ENCODE measurements around the gene ADGRL1. TPM values are rescaled to one million over a fixed set of nuclear protein-coding genes. Genes with fewer than 3 reads are reported as not detected.

ADGRL1 gene
- total and polyA plus RNA-seq, 2 donors: 18.0 to 23.6 TPM

- H3K27ac ChIP-seq (ENCODE audit: low read depth): no peak overlapping the region
- no peak overlapping the region for H3K4me3 ChIP-seq (ENCODE audit: low read depth, low read length)
- 89% methylated on average over 12 of the region's 12 CpGs for WGBS
- DNase-seq (ENCODE audit: extremely low spot score): no peak
- no peaks in the 10 kb centered on the region for H3K36me3 ChIP-seq (ENCODE audit: insufficient read depth)
- H3K4me1 ChIP-seq (ENCODE audit: insufficient read depth): no peaks in the 10 kb centered on the region
Observed at GRCh38 chr19:14142262-14143190, 63.4 kb downstream of the ADGRL1 start.

GRCh38 chr19:14141041-14141440, 64.9 kb downstream of the ADGRL1 start:
- no peak for DNase-seq (ENCODE audit: extremely low spot score)
- Histone ChIP-seq H3K27ac (ENCODE audit: low read depth) (no peak overlapping the region), H3K4me1 (ENCODE audit: insufficient read depth) (no peaks in the 10 kb centered on the region), H3K4me3 (ENCODE audit: low read depth, low read length) (no peak overlapping the region), H3K36me3 (ENCODE audit: insufficient read depth) (no peaks in the 10 kb centered on the region)
- 97% methylated on average over 8 of the region's 8 CpGs for WGBS

GRCh38 chr19:14139944-14140343, 66.0 kb downstream of the ADGRL1 start:
- DNase-seq (ENCODE audit: extremely low spot score): no peak
- Histone ChIP-seq H3K4me3 (ENCODE audit: low read depth, low read length) (no peak overlapping the region), H3K27ac (ENCODE audit: low read depth) (no peak overlapping the region), H3K36me3 (ENCODE audit: insufficient read depth) (no peaks in the 10 kb centered on the region), H3K4me1 (ENCODE audit: insufficient read depth) (no peaks in the 10 kb centered on the region)
- WGBS: 78% methylated on average over 9 of the region's 9 CpGs

GRCh38 chr19:14138576-14139265, 67.2 kb downstream of the ADGRL1 start:
- DNase-seq (ENCODE audit: extremely low spot score): no peak
- Histone ChIP-seq H3K4me1 (ENCODE audit: insufficient read depth) (no peaks in the 10 kb centered on the region), H3K4me3 (ENCODE audit: low read depth, low read length) (no peak overlapping the region), H3K36me3 (ENCODE audit: insufficient read depth) (no peaks in the 10 kb centered on the region), H3K27ac (ENCODE audit: low read depth) (no peak overlapping the region)
- 83% methylated on average over 9 of the region's 9 CpGs for whole genome bisulfite sequencing

- Histone ChIP-seq H3K4me3 (ENCODE audit: low read depth, low read length) (peak within 1 kb of the TSS; percentile 53), H3K27ac (ENCODE audit: low read depth) (peak within 1 kb of the TSS; percentile 89), H3K36me3 (ENCODE audit: insufficient read depth) (no peaks in the 10 kb centered on the region), H3K4me1 (ENCODE audit: insufficient read depth) (no peaks in the 10 kb centered on the region)
- DNase-seq (ENCODE audit: extremely low spot score): peak; percentile 99
- WGBS: under 1% methylated on average over 78 of the region's 78 CpGs
Observed at GRCh38 chr19:14136509-14137281, 69.3 kb downstream of the ADGRL1 start, which contains the start of gene ASF1B. Gene ASF1B, minus strand, starts transcription at chr19:14136589. Its CDS starts 133 bp downstream, at chr19:14136456.

- DNase-seq (ENCODE audit: extremely low spot score): no peak
- H3K4me1 ChIP-seq (ENCODE audit: insufficient read depth): no peaks in the 10 kb centered on the region
- H3K27ac ChIP-seq (ENCODE audit: low read depth): peak overlapping the region; percentile 3
- no peaks in the 10 kb centered on the region for H3K36me3 ChIP-seq (ENCODE audit: insufficient read depth)
- under 1% methylated on average over 38 of the region's 38 CpGs for WGBS
- peak overlapping the region; percentile 32 for H3K4me3 ChIP-seq (ENCODE audit: low read depth, low read length)
Observed at GRCh38 chr19:14135985-14136508, 69.9 kb downstream of the ADGRL1 start.

- no peak overlapping the region for H3K4me3 ChIP-seq (ENCODE audit: low read depth, low read length)
- 44% methylated on average over 6 of the region's 6 CpGs for WGBS
- no peaks in the 10 kb centered on the region for H3K4me1 ChIP-seq (ENCODE audit: insufficient read depth)
- H3K27ac ChIP-seq (ENCODE audit: low read depth): no peak overlapping the region
- DNase-seq (ENCODE audit: extremely low spot score): no peak
- H3K36me3 ChIP-seq (ENCODE audit: insufficient read depth): no peaks in the 10 kb centered on the region
Observed at GRCh38 chr19:14135355-14135754, 70.6 kb downstream of the ADGRL1 start.

GRCh38 chr19:14127929-14128509, 78.0 kb downstream of the ADGRL1 start:
- WGBS: 88% methylated on average over 4 of the region's 4 CpGs
- Histone ChIP-seq H3K36me3 (ENCODE audit: insufficient read depth) (no peaks in the 10 kb centered on the region), H3K27ac (ENCODE audit: low read depth) (no peak overlapping the region), H3K4me1 (ENCODE audit: insufficient read depth) (no peaks in the 10 kb centered on the region), H3K4me3 (ENCODE audit: low read depth, low read length) (no peak overlapping the region)
- no peak for DNase-seq (ENCODE audit: extremely low spot score)

- WGBS: 87% methylated on average over 8 of the region's 8 CpGs
- no peak overlapping the region for H3K4me3 ChIP-seq (ENCODE audit: low read depth, low read length)
- H3K27ac ChIP-seq (ENCODE audit: low read depth): no peak overlapping the region
- H3K4me1 ChIP-seq (ENCODE audit: insufficient read depth): no peaks in the 10 kb centered on the region
- no peak for DNase-seq (ENCODE audit: extremely low spot score)
- H3K36me3 ChIP-seq (ENCODE audit: insufficient read depth): no peaks in the 10 kb centered on the region
Observed at GRCh38 chr19:14127176-14127575, 78.8 kb downstream of the ADGRL1 start.

GRCh38 chr19:14122924-14123323, 83.0 kb downstream of the ADGRL1 start:
- H3K36me3 ChIP-seq (ENCODE audit: insufficient read depth): no peaks in the 10 kb centered on the region
- H3K4me3 ChIP-seq (ENCODE audit: low read depth, low read length): no peak overlapping the region
- no peaks in the 10 kb centered on the region for H3K4me1 ChIP-seq (ENCODE audit: insufficient read depth)
- DNase-seq (ENCODE audit: extremely low spot score): no peak
- 95% methylated on average over 6 of the region's 6 CpGs for WGBS
- no peak overlapping the region for H3K27ac ChIP-seq (ENCODE audit: low read depth)

- H3K4me1 ChIP-seq (ENCODE audit: insufficient read depth): no peaks in the 10 kb centered on the region
- 97% methylated on average over 7 of the region's 7 CpGs for WGBS
Observed at GRCh38 chr19:14120497-14120780, 85.5 kb downstream of the ADGRL1 start.

GRCh38 chr19:14119644-14120496, 86.1 kb downstream of the ADGRL1 start:
- no peak for DNase-seq (ENCODE audit: extremely low spot score)
- Histone ChIP-seq H3K36me3 (ENCODE audit: insufficient read depth) (no peaks in the 10 kb centered on the region), H3K4me3 (ENCODE audit: low read depth, low read length) (no peak overlapping the region), H3K27ac (ENCODE audit: low read depth) (peak overlapping the region; percentile 4), H3K4me1 (ENCODE audit: insufficient read depth) (no peaks in the 10 kb centered on the region)
- 93% methylated on average over 7 of the region's 7 CpGs for WGBS

More at GRCh38 chr19:14120497-14120780, 85.5 kb downstream of the ADGRL1 start:
- H3K4me3 ChIP-seq (ENCODE audit: low read depth, low read length): no peak overlapping the region
- DNase-seq (ENCODE audit: extremely low spot score): no peak
- H3K36me3 ChIP-seq (ENCODE audit: insufficient read depth): no peaks in the 10 kb centered on the region
- no peak overlapping the region for H3K27ac ChIP-seq (ENCODE audit: low read depth)
